Adrenal gland (tissue), 12 donors: ENCODE data around the gene TRIM14. TPM values are rescaled to one million over a fixed set of nuclear protein-coding genes. Genes with fewer than 3 reads are reported as not detected.

Source experiments
- DNase-seq, 7 donors: peaks; one replicate each; pipeline ENCODE4 v3.0.0-alpha.2; 2019 to 2020
- H3K27ac ChIP-seq, 5 donors: fragments of 200-600 bp; sonication (generic) in 4 of 5; 1 replicate in 3 of 5; 2 replicates in 2 of 5; pipeline versions ENCODE4 v1.5.1 to v1.8.0; 2016 to 2020; ENCODE audit warnings: mild to moderate bottlenecking in 1 of 5
- H3K27me3 ChIP-seq: fragments of 200-600 bp; 2 replicates; pipeline ENCODE4 v1.8.0; 2021
- H3K36me3 ChIP-seq, 2 donors: fragments of 200-600 bp; replicated peaks in 1 of 2; 1 replicate in 1 of 2; 2 replicates in 1 of 2; pipeline versions ENCODE4 v1.5.1 to v1.8.0; 2018 to 2022
- H3K4me1 ChIP-seq, 2 donors: fragments of 200-600 bp; replicated peaks in 1 of 2; 1 replicate in 1 of 2; 2 replicates in 1 of 2; pipeline versions ENCODE4 v1.5.1 to v1.8.0; 2018 to 2021
- H3K4me3 ChIP-seq, 4 donors: fragments of 200-600 bp; sonication (generic) in 3 of 4; one replicate each; pipeline ENCODE4 v1.5.1; 2016 to 2018
- H3K9me3 ChIP-seq, 3 donors: fragments of 200-600 bp; sonication (generic) in 1 of 3; replicated peaks in 1 of 3; 1 replicate in 2 of 3; 2 replicates in 1 of 3; pipeline versions ENCODE4 v1.5.1 to v1.8.0; 2016 to 2021
- POLR2A ChIP-seq, 2 donors: fragments of 450-650 bp; IDR thresholded peaks; one replicate each; pipeline ENCODE4 v1.6.1; 2017; ENCODE audit warnings: antibody characterized with exemption in 2 of 2, mild to moderate bottlenecking in 2 of 2, moderate library complexity in 1 of 2
- WGBS, 4 donors: extraction: QIAGEN DNeasy Blood & Tissue Kit in 2 of 4; methylation state at CpG; one replicate each; pipeline versions ENCODE4 v1.1.5 to v1.1.7; 2013 to 2017; 5-methylcytosine and 5-hydroxymethylcytosine counted together
- intact Hi-C, 2 donors: fragments of 100-400 bp; cut with DNase I; formaldehyde crosslinking; loops; one replicate each; pipeline versions ENCODE4 v1.14.1 to v1.15.0; 2022 to 2023
- polyA plus RNA-seq, 3 donors: library from polyadenylated mRNA; stranded (reverse); fragments of 200-250 nt in 2 of 3; fragments of 350-450 nt in 1 of 3; fragmentation: Illumina TruSeq in 1 of 3; extraction: RNeasy Lipid Tissue Mini Kit (QIAGEN cat#74804) in 1 of 3; gene quantifications; one replicate each; pipeline ENCODE4 v1.2.3, GENCODE V29; 2013 to 2014
- total RNA-seq, 9 donors: library from RNA; depleted of rRNA in 4 of 9; stranded (reverse); fragments of >200 nt in 4 of 9; fragments of 120-200 nt in 1 of 9; fragmentation: NEBNext Ultra II Directional in 1 of 9; extraction: Animal tissue kit (Norgen Biotek cat#: 25700) in 1 of 9; gene quantifications; one replicate each; pipeline versions ENCODE4 v1.1.0 to v1.2.4, GENCODE V29; 2013 to 2023
- TF ChIP-seq, protein P1 (sequence below), 6 experiments: fragments of 450-650 bp in 4 of 6; fragments of 200-600 bp in 2 of 6; sonication (generic) in 1 of 6; IDR thresholded peaks; 1 replicate in 5 of 6; 2 replicates in 1 of 6; pipeline versions ENCODE4 v1.5.1 to v1.8.0; 2016 to 2021; ENCODE audit warnings: antibody characterized with exemption in 6 of 6, mild to moderate bottlenecking in 2 of 6, moderate library complexity in 1 of 6
- donor health status: healthy with polysubstance abuse.
- donor health status: Bipolar disorder and iron deficiency.
- donor health status: DM: yes; HTN: yes; CAD: no.
- donor health status: DM: no; HTN: no; CAD: no.
- donor health status: DM: no; HTN: no; CAD: no.
- donor health status: DM: yes; HTN: yes; CAD: no.

TRIM14 gene
- total and polyA plus RNA-seq, 12 donors, result 0.72 to 24.8 (median 13.9) TPM

DNA sequence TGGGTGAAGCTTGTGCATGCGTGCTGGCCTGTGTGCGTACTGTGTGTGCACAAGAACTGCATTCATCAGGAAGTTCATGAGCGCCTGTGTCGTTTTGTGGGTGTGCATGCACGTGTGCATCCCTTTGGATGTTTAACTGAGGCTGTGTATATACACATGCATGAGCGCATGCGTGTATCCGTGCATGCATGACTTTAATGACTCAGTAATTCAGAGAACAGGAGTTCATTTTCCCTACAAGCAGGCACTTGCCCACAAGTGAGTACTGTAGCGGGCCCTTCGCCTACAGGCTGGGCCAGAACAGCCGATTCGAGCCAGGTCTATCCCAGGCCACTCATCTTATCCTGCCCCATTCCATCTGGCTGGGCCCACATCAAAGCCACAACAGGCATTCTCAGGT is 43.6 kb upstream of the TRIM14 start:
- Histone ChIP-seq H3K27ac (no peak overlapping the region), H3K4me3 (no peak overlapping the region), H3K9me3 (no peaks in the 10 kb centered on the region), H3K27me3 (no peaks in the 10 kb centered on the region), H3K4me1 (no peaks in the 10 kb centered on the region), H3K36me3 (no peaks in the 10 kb centered on the region)
- intact Hi-C loops, result no loop called here
- WGBS, 4 donors, result 86 to 95% (median 93%) methylated on average over 12 of the region's 12 CpGs
- TF ChIP-seq, protein P1, sequence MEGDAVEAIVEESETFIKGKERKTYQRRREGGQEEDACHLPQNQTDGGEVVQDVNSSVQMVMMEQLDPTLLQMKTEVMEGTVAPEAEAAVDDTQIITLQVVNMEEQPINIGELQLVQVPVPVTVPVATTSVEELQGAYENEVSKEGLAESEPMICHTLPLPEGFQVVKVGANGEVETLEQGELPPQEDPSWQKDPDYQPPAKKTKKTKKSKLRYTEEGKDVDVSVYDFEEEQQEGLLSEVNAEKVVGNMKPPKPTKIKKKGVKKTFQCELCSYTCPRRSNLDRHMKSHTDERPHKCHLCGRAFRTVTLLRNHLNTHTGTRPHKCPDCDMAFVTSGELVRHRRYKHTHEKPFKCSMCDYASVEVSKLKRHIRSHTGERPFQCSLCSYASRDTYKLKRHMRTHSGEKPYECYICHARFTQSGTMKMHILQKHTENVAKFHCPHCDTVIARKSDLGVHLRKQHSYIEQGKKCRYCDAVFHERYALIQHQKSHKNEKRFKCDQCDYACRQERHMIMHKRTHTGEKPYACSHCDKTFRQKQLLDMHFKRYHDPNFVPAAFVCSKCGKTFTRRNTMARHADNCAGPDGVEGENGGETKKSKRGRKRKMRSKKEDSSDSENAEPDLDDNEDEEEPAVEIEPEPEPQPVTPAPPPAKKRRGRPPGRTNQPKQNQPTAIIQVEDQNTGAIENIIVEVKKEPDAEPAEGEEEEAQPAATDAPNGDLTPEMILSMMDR (IDR thresholded peaks at IDR 0.05), result no peak
- TF ChIP-seq POLR2A (IDR thresholded peaks at IDR 0.05), result no peak
- DNase-seq, result no peak

DNA sequence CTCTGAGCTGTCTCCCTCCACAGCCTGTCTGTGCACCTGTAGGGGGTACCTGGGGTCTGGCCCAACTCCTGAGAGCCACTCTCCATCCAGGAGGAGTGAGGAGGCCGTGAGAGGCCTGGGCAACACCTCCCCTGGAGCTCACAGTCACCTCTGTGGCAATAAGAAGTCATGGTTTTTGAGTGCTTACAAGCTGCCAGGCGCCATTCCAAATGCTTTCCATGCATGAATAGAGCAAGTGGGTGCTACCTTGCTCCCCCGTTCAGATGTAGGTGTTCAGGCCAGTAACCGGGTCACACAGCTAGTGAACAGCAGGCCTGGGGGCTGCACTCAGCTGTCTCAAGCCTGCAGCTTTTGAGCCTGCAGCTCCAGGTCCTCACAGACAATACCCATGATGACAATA is 42.8 kb upstream of the TRIM14 start:
- intact Hi-C loops, result no loop called here
- peaks cover 5% of the 10 kb centered on the region for H3K27me3 ChIP-seq
- H3K36me3 ChIP-seq, result no peaks in the 10 kb centered on the region
- no peak for DNase-seq
- TF ChIP-seq POLR2A (IDR thresholded peaks at IDR 0.05), result no peak
- TF ChIP-seq, protein P1 (IDR thresholded peaks at IDR 0.05), result no peak
- no peak overlapping the region for H3K27ac ChIP-seq
- H3K9me3 ChIP-seq, result no peaks in the 10 kb centered on the region
- 82 to 100% (median 93%) methylated on average over 1 to 4 of the region's 4 CpGs for WGBS, 4 donors
- H3K4me3 ChIP-seq, result no peak overlapping the region
- no peaks in the 10 kb centered on the region for H3K4me1 ChIP-seq

DNA sequence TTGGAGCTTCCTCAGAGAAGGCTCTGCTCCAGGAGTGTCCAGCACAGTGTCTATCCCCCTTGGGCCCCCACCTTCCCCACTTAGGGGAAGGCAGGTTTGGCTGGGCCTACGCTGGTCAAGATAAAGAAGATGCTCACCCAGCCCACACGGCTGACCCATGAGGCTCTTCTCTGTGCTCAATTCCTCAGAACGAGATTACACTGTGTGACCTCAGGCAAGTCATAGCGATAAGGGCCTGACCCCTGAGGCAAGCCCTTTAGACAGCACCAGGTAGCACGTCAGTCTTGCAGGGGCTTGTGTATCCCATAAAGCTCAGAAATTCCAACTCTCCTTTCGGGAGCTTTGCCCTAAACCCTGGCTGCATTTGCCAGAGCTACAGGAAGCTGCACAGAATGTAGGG is 40.8 kb upstream of the TRIM14 start:
- H3K27me3 ChIP-seq, result peaks cover 5% of the 10 kb centered on the region
- H3K9me3 ChIP-seq, result no peaks in the 10 kb centered on the region
- H3K4me1 ChIP-seq, result no peaks in the 10 kb centered on the region
- H3K36me3 ChIP-seq, result no peaks in the 10 kb centered on the region
- no peak overlapping the region for H3K27ac ChIP-seq
- DNase-seq, result no peak
- no peak for TF ChIP-seq POLR2A (IDR thresholded peaks at IDR 0.05)
- TF ChIP-seq, protein P1 (IDR thresholded peaks at IDR 0.05), result no peak
- 68 to 92% (median 79%) methylated on average over 3 to 6 of the region's 6 CpGs for WGBS, 4 donors
- H3K4me3 ChIP-seq, result no peak overlapping the region
- intact Hi-C loops, result no loop called here

DNA sequence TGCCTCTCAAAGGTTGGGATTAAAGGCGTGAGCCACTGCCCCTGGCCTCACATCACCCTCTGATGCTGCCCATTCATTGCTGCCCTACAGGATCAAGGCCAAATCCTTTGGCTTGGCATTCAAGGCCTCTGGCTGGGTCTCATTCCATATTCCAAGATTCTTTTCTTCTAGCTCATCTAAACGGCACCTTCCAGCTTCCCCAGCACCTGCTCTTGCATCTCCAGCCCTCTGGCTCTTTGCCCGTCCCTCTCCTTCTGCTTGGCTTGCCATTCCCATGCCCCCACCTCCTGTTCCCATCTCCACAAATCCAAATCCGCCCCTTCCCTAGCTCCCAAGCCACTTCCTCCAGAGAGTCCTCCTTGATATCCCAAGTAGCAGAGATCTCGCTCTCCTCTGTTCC is 40.3 kb upstream of the TRIM14 start:
- H3K27me3 ChIP-seq, result peaks cover 5% of the 10 kb centered on the region
- 68 to 78% (median 76%) methylated on average over 5 of the region's 5 CpGs for WGBS, 4 donors
- H3K4me1 ChIP-seq, result no peaks in the 10 kb centered on the region
- intact Hi-C loops, result no loop called here
- TF ChIP-seq, protein P1 (IDR thresholded peaks at IDR 0.05), result no peak
- no peak for TF ChIP-seq POLR2A (IDR thresholded peaks at IDR 0.05)
- no peak overlapping the region for H3K4me3 ChIP-seq
- no peaks in the 10 kb centered on the region for H3K36me3 ChIP-seq
- no peak for DNase-seq
- no peak overlapping the region for H3K27ac ChIP-seq
- no peaks in the 10 kb centered on the region for H3K9me3 ChIP-seq
